K562 (cell line): Measurements from ENCODE around the gene PPP1R14D. TPM values are rescaled to one million over a fixed set of nuclear protein-coding genes. Genes with fewer than 3 reads are reported as not detected.

Source experiments
- CHD2 ChIP-seq: IDR thresholded peaks from 2 replicates; pipeline ENCODE4 v1.6.1; 2011; ENCODE audit warnings: low read depth, low read length
- FOXK1 ChIP-seq: sonication (generic); formaldehyde crosslinking; IDR thresholded peaks from 2 replicates; pipeline ENCODE4 v1.8.0; 2022; ENCODE audit warnings: missing genetic modification reagents, mild to moderate bottlenecking, borderline replicate concordance
- MEIS2 ChIP-seq: fragments of 450-650 bp; IDR thresholded peaks from 2 replicates; pipeline ENCODE4 v1.6.1; 2014; ENCODE audit warnings: mild to moderate bottlenecking; ENCODE audit not compliant: partially characterized antibody
- PRMT5 ChIP-seq: sonication (generic); formaldehyde crosslinking; IDR thresholded peaks from 2 replicates; pipeline ENCODE4 v1.5.0; 2020; ENCODE audit warnings: missing genetic modification reagents
- SIN3B ChIP-seq: fragments of 450-650 bp; IDR thresholded peaks from 2 replicates; pipeline ENCODE4 v1.6.1; 2017; ENCODE audit warnings: low read depth, mild to moderate bottlenecking, moderate library complexity
- SP2 ChIP-seq: IDR thresholded peaks from 2 replicates; pipeline ENCODE4 v1.6.1; 2011; ENCODE audit warnings: mild to moderate bottlenecking, low read depth, low read length, moderate library complexity; ENCODE audit not compliant: poor library complexity, severe bottlenecking; ENCODE audit errors: extremely low read depth
- SRSF7 ChIP-seq: fragments of 200-400 bp; formaldehyde crosslinking; optimal IDR thresholded peaks from 2 replicates; pipeline ENCODE3; 2017; ENCODE audit warnings: mild to moderate bottlenecking, low read depth, low read length
- TEAD1 ChIP-seq, 2 experiments: fragments of 450-650 bp in 1 of 2; sonication (generic) in 1 of 2; formaldehyde crosslinking; IDR thresholded peaks; 2 replicates each; pipeline versions ENCODE4 v1.4.0 to v1.8.0; 2020 to 2022; ENCODE audit warnings: mild to moderate bottlenecking in 2 of 2, missing genetic modification reagents in 1 of 2
- WHSC1 ChIP-seq: IDR thresholded peaks from one replicate; pipeline ENCODE4 v1.6.1; 2012; ENCODE audit warnings: low read length, control low read depth, inconsistent platforms
- ZBED1 ChIP-seq: IDR thresholded peaks from 2 replicates; pipeline ENCODE4 v1.6.1; 2014
- ZNF512 ChIP-seq: IDR thresholded peaks from 2 replicates; pipeline ENCODE4 v1.6.1; 2016; ENCODE audit warnings: missing genetic modification characterization, missing compliant biosample characterization
- ZNF644 ChIP-seq: fragments of 200-800 bp; sonication (Bioruptor generic); IDR thresholded peaks from 2 replicates; pipeline ENCODE4 v1.6.1; 2016; ENCODE audit warnings: low read depth, missing genetic modification characterization, missing compliant biosample characterization
- ZNF780A ChIP-seq: fragments of 250-450 bp; sonication (Bioruptor Pico); IDR thresholded peaks from 2 replicates; pipeline ENCODE4 v1.5.0; 2021; ENCODE audit warnings: mild to moderate bottlenecking
- ZNF785 ChIP-seq: fragments of 250-450 bp; sonication (Bioruptor Pico); IDR thresholded peaks from 2 replicates; pipeline ENCODE4 v1.4.0; 2020; ENCODE audit warnings: mild to moderate bottlenecking
- polyA plus RNA-seq, 8 experiments: library from polyadenylated mRNA; depleted of rRNA in 4 of 8; stranded (reverse) in 5 of 8; unstranded in 3 of 8; fragments of >200 nt; fragmentation: Nextera tagmentation in 2 of 8; fragmentation: Illumina TruSeq in 1 of 8; extraction: Ambion mirVana in 2 of 8; extraction: Trizol in 1 of 8; gene quantifications; 2 replicates each; pipeline versions ENCODE4 v1.2.1 to v1.2.3, GENCODE V29; 2011 to 2014; ENCODE audit warnings: inconsistent platforms in 1 of 8, missing spikeins in 1 of 8
- total RNA-seq, 7 experiments: library from RNA; depleted of rRNA in 6 of 7; stranded (reverse); fragments of >200 nt in 6 of 7; fragmentation: Illumina TruSeq in 2 of 7; extraction: Trizol in 2 of 7; gene quantifications; 2 replicates each; pipeline versions ENCODE4 v1.2.1 to v1.2.3, GENCODE V29; 2011 to 2021; ENCODE audit warnings: low replicate concordance in 1 of 7
- TF ChIP-seq, protein P1 (sequence below), 2 experiments: fragments of 450-650 bp; IDR thresholded peaks; 2 replicates each; pipeline ENCODE4 v1.6.1; 2018; ENCODE audit warnings: mild to moderate bottlenecking in 2 of 2, low read depth in 1 of 2; ENCODE audit not compliant: partially characterized antibody in 2 of 2
- TF ChIP-seq, protein P2 (sequence below): fragments of 450-650 bp; IDR thresholded peaks from 2 replicates; pipeline ENCODE4 v1.6.1; 2018; ENCODE audit warnings: mild to moderate bottlenecking, low read depth; ENCODE audit not compliant: partially characterized antibody
- TF ChIP-seq, protein P3 (sequence below): fragments of 250-450 bp; sonication (Bioruptor Pico); IDR thresholded peaks from 2 replicates; pipeline ENCODE4 v1.4.0; 2020; ENCODE audit warnings: borderline replicate concordance

The PPP1R14D gene
- total and polyA plus RNA-seq, 9 of the 15 experiments (the other 6 are each of a cell fraction or from before 2014, with no cell fraction given), result 0.11 to 0.18 TPM; not detected in 7

- TF ChIP-seq, protein P1, sequence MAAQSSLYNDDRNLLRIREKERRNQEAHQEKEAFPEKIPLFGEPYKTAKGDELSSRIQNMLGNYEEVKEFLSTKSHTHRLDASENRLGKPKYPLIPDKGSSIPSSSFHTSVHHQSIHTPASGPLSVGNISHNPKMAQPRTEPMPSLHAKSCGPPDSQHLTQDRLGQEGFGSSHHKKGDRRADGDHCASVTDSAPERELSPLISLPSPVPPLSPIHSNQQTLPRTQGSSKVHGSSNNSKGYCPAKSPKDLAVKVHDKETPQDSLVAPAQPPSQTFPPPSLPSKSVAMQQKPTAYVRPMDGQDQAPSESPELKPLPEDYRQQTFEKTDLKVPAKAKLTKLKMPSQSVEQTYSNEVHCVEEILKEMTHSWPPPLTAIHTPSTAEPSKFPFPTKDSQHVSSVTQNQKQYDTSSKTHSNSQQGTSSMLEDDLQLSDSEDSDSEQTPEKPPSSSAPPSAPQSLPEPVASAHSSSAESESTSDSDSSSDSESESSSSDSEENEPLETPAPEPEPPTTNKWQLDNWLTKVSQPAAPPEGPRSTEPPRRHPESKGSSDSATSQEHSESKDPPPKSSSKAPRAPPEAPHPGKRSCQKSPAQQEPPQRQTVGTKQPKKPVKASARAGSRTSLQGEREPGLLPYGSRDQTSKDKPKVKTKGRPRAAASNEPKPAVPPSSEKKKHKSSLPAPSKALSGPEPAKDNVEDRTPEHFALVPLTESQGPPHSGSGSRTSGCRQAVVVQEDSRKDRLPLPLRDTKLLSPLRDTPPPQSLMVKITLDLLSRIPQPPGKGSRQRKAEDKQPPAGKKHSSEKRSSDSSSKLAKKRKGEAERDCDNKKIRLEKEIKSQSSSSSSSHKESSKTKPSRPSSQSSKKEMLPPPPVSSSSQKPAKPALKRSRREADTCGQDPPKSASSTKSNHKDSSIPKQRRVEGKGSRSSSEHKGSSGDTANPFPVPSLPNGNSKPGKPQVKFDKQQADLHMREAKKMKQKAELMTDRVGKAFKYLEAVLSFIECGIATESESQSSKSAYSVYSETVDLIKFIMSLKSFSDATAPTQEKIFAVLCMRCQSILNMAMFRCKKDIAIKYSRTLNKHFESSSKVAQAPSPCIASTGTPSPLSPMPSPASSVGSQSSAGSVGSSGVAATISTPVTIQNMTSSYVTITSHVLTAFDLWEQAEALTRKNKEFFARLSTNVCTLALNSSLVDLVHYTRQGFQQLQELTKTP (IDR thresholded peaks at IDR 0.05; ENCODE audit: low read depth in 1 of 2, partially characterized antibody in 2 of 2), result peak in 1 of 2 experiments; percentile 98
- TF ChIP-seq CHD2 (no peak; the same call in 1 of the 2 replicates), ZBED1 (no peak), SIN3B (no peak), SRSF7 (no peak), TEAD1 (CRISPR knock-in tag; IDR thresholded peaks at IDR 0.05) (0 out of 4 replicates have a peak, but pooled peaks of 1 of the 2 experiments have one; percentile 50), SP2 (no peak), ZNF644 (tag) (no peak; the same call in 1 of the 2 replicates), ZNF785 (CRISPR knock-in tag) (no peak), ZNF512 (tag) (no peak), ZNF780A (CRISPR knock-in tag) (no peak), WHSC1 (no peak), FOXK1 (CRISPR knock-in tag) (no peak), PRMT5 (CRISPR knock-in tag) (no peak), MEIS2 (peak; percentile 66)
- TF ChIP-seq, protein P2, sequence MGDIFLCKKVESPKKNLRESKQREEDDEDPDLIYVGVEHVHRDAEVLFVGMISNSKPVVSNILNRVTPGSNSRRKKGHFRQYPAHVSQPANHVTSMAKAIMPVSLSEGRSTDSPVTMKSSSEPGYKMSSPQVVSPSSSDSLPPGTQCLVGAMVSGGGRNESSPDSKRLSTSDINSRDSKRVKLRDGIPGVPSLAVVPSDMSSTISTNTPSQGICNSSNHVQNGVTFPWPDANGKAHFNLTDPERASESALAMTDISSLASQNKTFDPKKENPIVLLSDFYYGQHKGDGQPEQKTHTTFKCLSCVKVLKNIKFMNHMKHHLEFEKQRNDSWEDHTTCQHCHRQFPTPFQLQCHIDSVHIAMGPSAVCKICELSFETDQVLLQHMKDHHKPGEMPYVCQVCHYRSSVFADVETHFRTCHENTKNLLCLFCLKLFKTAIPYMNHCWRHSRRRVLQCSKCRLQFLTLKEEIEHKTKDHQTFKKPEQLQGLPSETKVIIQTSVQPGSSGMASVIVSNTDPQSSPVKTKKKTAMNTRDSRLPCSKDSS, result no peak
- TF ChIP-seq, protein P3, sequence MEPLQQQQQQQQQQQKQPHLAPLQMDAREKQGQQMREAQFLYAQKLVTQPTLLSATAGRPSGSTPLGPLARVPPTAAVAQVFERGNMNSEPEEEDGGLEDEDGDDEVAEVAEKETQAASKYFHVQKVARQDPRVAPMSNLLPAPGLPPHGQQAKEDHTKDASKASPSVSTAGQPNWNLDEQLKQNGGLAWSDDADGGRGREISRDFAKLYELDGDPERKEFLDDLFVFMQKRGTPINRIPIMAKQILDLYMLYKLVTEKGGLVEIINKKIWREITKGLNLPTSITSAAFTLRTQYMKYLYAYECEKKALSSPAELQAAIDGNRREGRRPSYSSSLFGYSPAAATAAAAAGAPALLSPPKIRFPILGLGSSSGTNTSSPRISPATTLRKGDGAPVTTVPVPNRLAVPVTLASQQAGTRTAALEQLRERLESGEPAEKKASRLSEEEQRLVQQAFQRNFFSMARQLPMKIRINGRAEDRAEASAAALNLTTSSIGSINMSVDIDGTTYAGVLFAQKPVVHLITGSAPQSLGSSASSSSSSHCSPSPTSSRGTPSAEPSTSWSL (CRISPR knock-in tag), result no peak
Observed at GRCh38 chr15:40807028-40807887, 21.2 kb downstream of the PPP1R14D start, which contains the start of the genes DNAJC17 and ZFYVE19 (continued).
